ENCODE results near the gene VPS54. TPM values are rescaled to one million over a fixed set of nuclear protein-coding genes. Genes with fewer than 3 reads are reported as not detected.
"Not testable (repeated sequence)": the region's sequence is repeated elsewhere in the genome, so short reads cannot be mapped to it uniquely, and the experiment has no call there.

Gene VPS54
- total RNA-seq, 1 experiment from 2014 or later, result 20.7 TPM

GRCh38 chr2:63975437-63976124 is 43.6 kb downstream of the VPS54 start:
- no peak overlapping the region for H2AFZ ChIP-seq
- intact Hi-C loops (cut with micrococcal nuclease; ENCODE audit: unreplicated experiment), result no loop called here
- TF ChIP-seq, protein P1, sequence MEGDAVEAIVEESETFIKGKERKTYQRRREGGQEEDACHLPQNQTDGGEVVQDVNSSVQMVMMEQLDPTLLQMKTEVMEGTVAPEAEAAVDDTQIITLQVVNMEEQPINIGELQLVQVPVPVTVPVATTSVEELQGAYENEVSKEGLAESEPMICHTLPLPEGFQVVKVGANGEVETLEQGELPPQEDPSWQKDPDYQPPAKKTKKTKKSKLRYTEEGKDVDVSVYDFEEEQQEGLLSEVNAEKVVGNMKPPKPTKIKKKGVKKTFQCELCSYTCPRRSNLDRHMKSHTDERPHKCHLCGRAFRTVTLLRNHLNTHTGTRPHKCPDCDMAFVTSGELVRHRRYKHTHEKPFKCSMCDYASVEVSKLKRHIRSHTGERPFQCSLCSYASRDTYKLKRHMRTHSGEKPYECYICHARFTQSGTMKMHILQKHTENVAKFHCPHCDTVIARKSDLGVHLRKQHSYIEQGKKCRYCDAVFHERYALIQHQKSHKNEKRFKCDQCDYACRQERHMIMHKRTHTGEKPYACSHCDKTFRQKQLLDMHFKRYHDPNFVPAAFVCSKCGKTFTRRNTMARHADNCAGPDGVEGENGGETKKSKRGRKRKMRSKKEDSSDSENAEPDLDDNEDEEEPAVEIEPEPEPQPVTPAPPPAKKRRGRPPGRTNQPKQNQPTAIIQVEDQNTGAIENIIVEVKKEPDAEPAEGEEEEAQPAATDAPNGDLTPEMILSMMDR (conservative IDR thresholded peaks at IDR 0.05), result no peak
- no peak for TF ChIP-seq EZH2 (IDR thresholded peaks at IDR 0.05; ENCODE audit: low read depth)
- H3K9me3 ChIP-seq (ENCODE audit: insufficient read depth, low read depth), result no peaks in the 10 kb centered on the region
- H3K36me3 ChIP-seq (ENCODE audit: low read depth), result 0 out of 2 replicates have a peak, but pooled peaks cover 11% of the 10 kb centered on the region
- no peaks in the 10 kb centered on the region for H3F3A ChIP-seq (ENCODE audit: insufficient read depth, low read depth)
- ChIA-PET CTCF (no interaction called here), POLR2A (ENCODE audit: unreplicated experiment) (interaction anchor here (0.6 kb wide), 1 partner anchor 197 kb away, joined by 9 read pairs; no protein-coding TSS in a partner anchor)
- no peaks in the 10 kb centered on the region for H4K20me1 ChIP-seq (ENCODE audit: insufficient read depth)
- no peak overlapping the region for H3K27ac ChIP-seq
- no peaks in the 10 kb centered on the region for H3K27me3 ChIP-seq (ENCODE audit: insufficient read depth, low read depth)
- H3K4me1 ChIP-seq (replicated peaks; ENCODE audit: insufficient read depth), result no peaks in the 10 kb centered on the region
- BruUV-seq (replicated peaks), result no TSS peak
- no peak overlapping the region for H3K4me2 ChIP-seq
- no peaks in the 10 kb centered on the region for H3K9me2 ChIP-seq (ENCODE audit: insufficient read depth)
- DNase-seq, result no peak
- no peak overlapping the region for H3K4me3 ChIP-seq
- no peaks in the 10 kb centered on the region for H3K79me2 ChIP-seq (ENCODE audit: low read depth)

GRCh38 chr2:63975036-63975435 is 44.2 kb downstream of the VPS54 start:
- H3K79me2 ChIP-seq (ENCODE audit: low read depth); H3K27ac ChIP-seq; H4K20me1 ChIP-seq (ENCODE audit: insufficient read depth); H3K9me3 ChIP-seq (ENCODE audit: insufficient read depth, low read depth); H3F3A ChIP-seq (ENCODE audit: insufficient read depth, low read depth); intact Hi-C loops (cut with micrococcal nuclease; ENCODE audit: unreplicated experiment); H3K4me3 ChIP-seq; H3K36me3 ChIP-seq (ENCODE audit: low read depth); H3K4me1 ChIP-seq (replicated peaks; ENCODE audit: insufficient read depth); DNase-seq; POLR2A ChIA-PET (ENCODE audit: unreplicated experiment); H3K27me3 ChIP-seq (ENCODE audit: insufficient read depth, low read depth); H2AFZ ChIP-seq; H3K4me2 ChIP-seq; H3K9me2 ChIP-seq (ENCODE audit: insufficient read depth); CTCF ChIA-PET; BruUV-seq (replicated peaks): not testable (repeated sequence)

DNA sequence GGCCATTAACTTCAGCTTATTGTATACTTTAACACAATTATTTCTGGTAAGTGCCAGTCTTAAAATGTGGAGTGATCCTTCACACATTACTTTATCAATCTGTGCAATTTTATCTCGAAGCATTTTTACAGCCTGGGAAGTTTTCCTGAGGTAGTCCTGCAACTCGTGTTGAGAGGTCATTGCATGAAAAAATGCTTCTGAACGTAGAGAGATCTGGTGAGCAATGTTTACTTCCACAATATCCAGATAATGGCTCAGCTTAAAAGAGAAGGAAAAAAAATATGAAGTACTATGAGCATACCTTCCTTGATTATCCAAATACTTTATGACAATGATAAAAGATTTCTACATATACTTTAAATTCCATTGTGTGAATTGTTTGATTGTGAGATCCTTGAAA is 57.0 kb downstream of the VPS54 start:
- no peaks in the 10 kb centered on the region for H3K4me1 ChIP-seq (replicated peaks; ENCODE audit: insufficient read depth)
- H3K36me3 ChIP-seq (ENCODE audit: low read depth), result peaks cover 4% of the 10 kb centered on the region; the same call in 1 of the 2 replicates
- intact Hi-C loops (cut with micrococcal nuclease; ENCODE audit: unreplicated experiment), result no loop called here
- H2AFZ ChIP-seq, result no peak overlapping the region
- H3K27ac ChIP-seq, result no peak overlapping the region
- no peaks in the 10 kb centered on the region for H3K79me2 ChIP-seq (ENCODE audit: low read depth)
- H3K4me3 ChIP-seq, result no peak overlapping the region
- DNase-seq, result no peak
- H3K9me3 ChIP-seq (ENCODE audit: insufficient read depth, low read depth), result no peaks in the 10 kb centered on the region
- H3K27me3 ChIP-seq (ENCODE audit: insufficient read depth, low read depth), result no peaks in the 10 kb centered on the region
- H4K20me1 ChIP-seq (ENCODE audit: insufficient read depth), result peaks cover 9% of the 10 kb centered on the region; the same call in 1 of the 2 replicates
- H3K4me2 ChIP-seq, result no peak overlapping the region
- ChIA-PET CTCF (no interaction called here), POLR2A (ENCODE audit: unreplicated experiment) (no interaction called here)
- H3K9me2 ChIP-seq (ENCODE audit: insufficient read depth), result 0 out of 2 replicates have a peak, but pooled peaks cover 4% of the 10 kb centered on the region
- TF ChIP-seq, protein P1 (conservative IDR thresholded peaks at IDR 0.05), result no peak
- no peak for TF ChIP-seq EZH2 (IDR thresholded peaks at IDR 0.05; ENCODE audit: low read depth)
- BruUV-seq (replicated peaks), result no TSS peak
- H3F3A ChIP-seq (ENCODE audit: insufficient read depth, low read depth), result no peaks in the 10 kb centered on the region

GRCh38 chr2:63950414-63950813 is 68.8 kb downstream of the VPS54 start:
- ChIA-PET POLR2A (ENCODE audit: unreplicated experiment) (no interaction called here), CTCF (interaction anchor here (0.7 kb wide), 1 partner anchor 177 kb away, joined by 7 read pairs; no protein-coding TSS in a partner anchor)
- no peak for TF ChIP-seq EZH2 (IDR thresholded peaks at IDR 0.05; ENCODE audit: low read depth)
- TF ChIP-seq, protein P1 (conservative IDR thresholded peaks at IDR 0.05), result no peak
- Histone ChIP-seq H3K9me3 (ENCODE audit: insufficient read depth, low read depth) (no peaks in the 10 kb centered on the region; the same call in 1 of the 2 replicates), H4K20me1 (ENCODE audit: insufficient read depth) (no peaks in the 10 kb centered on the region), H3K36me3 (ENCODE audit: low read depth) (no peaks in the 10 kb centered on the region), H2AFZ (no peak overlapping the region), H3K79me2 (ENCODE audit: low read depth) (no peaks in the 10 kb centered on the region), H3K27ac (no peak overlapping the region), H3K4me1 (replicated peaks; ENCODE audit: insufficient read depth) (no peaks in the 10 kb centered on the region), H3K4me3 (no peak overlapping the region), H3F3A (ENCODE audit: insufficient read depth, low read depth) (no peaks in the 10 kb centered on the region), H3K4me2 (no peak overlapping the region), H3K9me2 (ENCODE audit: insufficient read depth) (no peaks in the 10 kb centered on the region), H3K27me3 (ENCODE audit: insufficient read depth, low read depth) (no peaks in the 10 kb centered on the region)
- no TSS peak for BruUV-seq (replicated peaks)
- no peak for DNase-seq
- intact Hi-C loops (cut with micrococcal nuclease; ENCODE audit: unreplicated experiment), result no loop called here

Data from PC-9 (cell line).